AG09319 (cell line): Measurements from ENCODE around the gene SSUH2.

Source experiments
- DNase-seq: peaks from one replicate; pipeline ENCODE4 v3.0.0-alpha.2; 2010; ENCODE audit warnings: low read depth; ENCODE audit errors: extremely low read depth
- CTCF ChIP-seq: IDR thresholded peaks from 2 replicates; pipeline ENCODE4 v1.5.1; 2011; ENCODE audit warnings: low read depth, mild to moderate bottlenecking, inconsistent platforms, low read length, moderate library complexity

Gene SSUH2

GRCh38 chr3:8573342-8573926, 71.2 kb downstream of the SSUH2 start:
- no peak for DNase-seq

GRCh38 chr3:8571256-8571655, 73.3 kb downstream of the SSUH2 start:
- no peak for DNase-seq
- TF ChIP-seq CTCF: no peak

More at GRCh38 chr3:8573342-8573926, 71.2 kb downstream of the SSUH2 start:
- TF ChIP-seq CTCF: no peak
